ENCODE results near the gene EYS.
"Not testable (repeated sequence)": the region's sequence is repeated elsewhere in the genome, so short reads cannot be mapped to it uniquely, and the experiment has no call there.

EYS gene

GRCh38 chr6:65650086-65650485 is 56.9 kb downstream of the EYS start:
- no peaks in the 10 kb centered on the region for H3K4me1 Mint-ChIP-seq
- H3K9me3 Mint-ChIP-seq, result peaks cover 14 to 39% of the 10 kb centered on the region in 2 donors
- H3K4me3 Mint-ChIP-seq, result no peak overlapping the region
- no peak for ATAC-seq
- H3K27ac Mint-ChIP-seq, result no peak overlapping the region
- no peak for DNase-seq
- no peaks in the 10 kb centered on the region for H3K27me3 Mint-ChIP-seq

- Mint-ChIP-seq H3K27me3 (no peaks in the 10 kb centered on the region), H3K4me3 (no peak overlapping the region), H3K4me1 (no peaks in the 10 kb centered on the region), H3K9me3 (peaks cover 14 to 39% of the 10 kb centered on the region in 2 donors), H3K27ac (no peak overlapping the region)
- DNase-seq (no peak), ATAC-seq (no peak)
These were observed 57.6 kb downstream of the EYS start for GRCh38 chr6:65649392-65649791.

GRCh38 chr6:65646544-65646943 is 60.5 kb downstream of the EYS start:
- Mint-ChIP-seq H3K4me3 (no peak overlapping the region), H3K4me1 (no peaks in the 10 kb centered on the region), H3K27ac (no peak overlapping the region), H3K9me3 (peaks cover 18 to 35% of the 10 kb centered on the region in 2 donors), H3K27me3 (no peaks in the 10 kb centered on the region)
- DNase-seq, result no peak
- no peak for ATAC-seq

GRCh38 chr6:65642776-65643175 is 64.2 kb downstream of the EYS start:
- H3K27ac Mint-ChIP-seq, result no peak overlapping the region
- ATAC-seq (no peak), DNase-seq (no peak)
- no peaks in the 10 kb centered on the region for H3K4me1 Mint-ChIP-seq
- no peak overlapping the region for H3K4me3 Mint-ChIP-seq
- peaks cover 18 to 29% of the 10 kb centered on the region in 2 donors for H3K9me3 Mint-ChIP-seq
- H3K27me3 Mint-ChIP-seq, result no peaks in the 10 kb centered on the region

GRCh38 chr6:65638047-65638831 is 68.8 kb downstream of the EYS start:
- Mint-ChIP-seq H3K27me3 (no peaks in the 10 kb centered on the region), H3K27ac (no peak overlapping the region), H3K9me3 (peaks cover 0 to 8% of the 10 kb centered on the region in 2 donors), H3K4me3 (no peak overlapping the region), H3K4me1 (no peaks in the 10 kb centered on the region)
- no peak for DNase-seq
- ATAC-seq, result no peak

- no peak overlapping the region for H3K4me3 Mint-ChIP-seq
- no peaks in the 10 kb centered on the region for H3K4me1 Mint-ChIP-seq
- H3K27ac Mint-ChIP-seq, result no peak overlapping the region
- no peak for DNase-seq
- H3K27me3 Mint-ChIP-seq, result no peaks in the 10 kb centered on the region
- no peak for ATAC-seq
- H3K9me3 Mint-ChIP-seq, result peaks cover 0 to 7% of the 10 kb centered on the region in 2 donors
These were observed 69.6 kb downstream of the EYS start for GRCh38 chr6:65637289-65638046.

- no peak overlapping the region for H3K4me3 Mint-ChIP-seq
- DNase-seq, result no peak
- peaks cover 0 to 18% of the 10 kb centered on the region in 2 donors for H3K9me3 Mint-ChIP-seq
- no peak overlapping the region for H3K27ac Mint-ChIP-seq
- no peaks in the 10 kb centered on the region for H3K27me3 Mint-ChIP-seq
- no peak for ATAC-seq
- no peaks in the 10 kb centered on the region for H3K4me1 Mint-ChIP-seq
These were observed 73.5 kb downstream of the EYS start for GRCh38 chr6:65633501-65633900.

- Mint-ChIP-seq H3K9me3 (peaks cover 0 to 22% of the 10 kb centered on the region in 2 donors), H3K27me3 (no peaks in the 10 kb centered on the region), H3K4me1 (no peaks in the 10 kb centered on the region), H3K4me3 (no peak overlapping the region), H3K27ac (no peak overlapping the region)
- ATAC-seq, result no peak
- no peak for DNase-seq
These were observed 75.3 kb downstream of the EYS start for GRCh38 chr6:65631711-65632110.

- ATAC-seq, H3K27me3 Mint-ChIP-seq, H3K27ac Mint-ChIP-seq, H3K4me3 Mint-ChIP-seq, DNase-seq, H3K4me1 Mint-ChIP-seq: not testable (repeated sequence)
- peaks cover 7 to 32% of the 10 kb centered on the region in 2 donors for H3K9me3 Mint-ChIP-seq
These were observed 79.5 kb downstream of the EYS start for GRCh38 chr6:65627434-65627999.

- H3K4me1 Mint-ChIP-seq, result no peaks in the 10 kb centered on the region
- H3K27me3 Mint-ChIP-seq, result no peaks in the 10 kb centered on the region
- ATAC-seq, result no peak
- no peak overlapping the region for H3K4me3 Mint-ChIP-seq
- no peak overlapping the region for H3K27ac Mint-ChIP-seq
- DNase-seq, result no peak
- H3K9me3 Mint-ChIP-seq, result peaks cover 7 to 32% of the 10 kb centered on the region in 2 donors
These were observed 80.0 kb downstream of the EYS start for GRCh38 chr6:65627015-65627414.

- Mint-ChIP-seq H3K4me1 (no peaks in the 10 kb centered on the region), H3K27me3 (no peaks in the 10 kb centered on the region)
These were observed 83.5 kb downstream of the EYS start for GRCh38 chr6:65623566-65623965.

GRCh38 chr6:65610746-65611145 is 96.3 kb downstream of the EYS start:
- Mint-ChIP-seq H3K9me3 (no peaks in the 10 kb centered on the region), H3K4me3 (no peak overlapping the region), H3K27ac (no peak overlapping the region), H3K4me1 (no peaks in the 10 kb centered on the region), H3K27me3 (no peaks in the 10 kb centered on the region)
- ATAC-seq (no peak), DNase-seq (no peak)

More at GRCh38 chr6:65623566-65623965, 83.5 kb downstream of the EYS start:
- DNase-seq (no peak), ATAC-seq (no peak)
- H3K4me3 Mint-ChIP-seq, result no peak overlapping the region
- H3K9me3 Mint-ChIP-seq, result peaks cover 7 to 22% of the 10 kb centered on the region in 2 donors
- H3K27ac Mint-ChIP-seq, result no peak overlapping the region

GRCh38 chr6:65595540-65595939 is 111.5 kb downstream of the EYS start:
- no peaks in the 10 kb centered on the region for H3K4me1 Mint-ChIP-seq
- H3K4me3 Mint-ChIP-seq, result no peak overlapping the region
- H3K27me3 Mint-ChIP-seq, result no peaks in the 10 kb centered on the region
- ATAC-seq, result no peak
- no peak for DNase-seq
- H3K9me3 Mint-ChIP-seq, result peaks cover 0 to 4% of the 10 kb centered on the region in 2 donors
- H3K27ac Mint-ChIP-seq, result no peak overlapping the region

- no peak for DNase-seq
- no peak overlapping the region for H3K4me3 Mint-ChIP-seq
- peaks cover 11 to 19% of the 10 kb centered on the region in 2 donors for H3K9me3 Mint-ChIP-seq
- no peaks in the 10 kb centered on the region for H3K27me3 Mint-ChIP-seq
- no peaks in the 10 kb centered on the region for H3K4me1 Mint-ChIP-seq
- H3K27ac Mint-ChIP-seq, result no peak overlapping the region
- ATAC-seq, result no peak
These were observed 136.7 kb downstream of the EYS start for GRCh38 chr6:65570340-65570739.

GRCh38 chr6:65569505-65569904 is 137.5 kb downstream of the EYS start:
- H3K9me3 Mint-ChIP-seq, result peaks cover 11 to 19% of the 10 kb centered on the region in 2 donors
- no peaks in the 10 kb centered on the region for H3K4me1 Mint-ChIP-seq
- ATAC-seq (no peak), DNase-seq (no peak)
- peak overlapping the region in 1 of 2 donors; percentile 7 for H3K27ac Mint-ChIP-seq
- H3K4me3 Mint-ChIP-seq, result no peak overlapping the region
- H3K27me3 Mint-ChIP-seq, result no peaks in the 10 kb centered on the region

GRCh38 chr6:65569056-65569455 is 138.0 kb downstream of the EYS start:
- not testable (repeated sequence) for H3K4me3 Mint-ChIP-seq, ATAC-seq
- peaks cover 15% of the 10 kb centered on the region in 2 donors for H3K9me3 Mint-ChIP-seq

More at GRCh38 chr6:65569056-65569455, 138.0 kb downstream of the EYS start:
- not testable (repeated sequence) for H3K27me3 Mint-ChIP-seq, H3K27ac Mint-ChIP-seq, H3K4me1 Mint-ChIP-seq, DNase-seq
